Astrocyte (in vitro differentiated cells and primary cell): ENCODE measurements around the gene RBM25. TPM values are rescaled to one million over a fixed set of nuclear protein-coding genes. Genes with fewer than 3 reads are reported as not detected.

Source experiments
- DNase-seq: peaks from one replicate; pipeline ENCODE4 v3.0.0-alpha.2; 2010; ENCODE audit warnings: low read depth
- FAIRE-seq: peaks from 2 replicates; lab custom pipeline; 2011; peaks lifted over from hg19 to GRCh38; lab: Jason Lieb, UNC
- H2AFZ ChIP-seq: 2 replicates; pipeline ENCODE4 v1.6.0; 2012; ENCODE audit warnings: low read depth, low read length, inconsistent platforms
- H3K27ac ChIP-seq: 2 replicates; pipeline ENCODE4 v1.5.1; 2011; ENCODE audit warnings: low read depth, low read length, inconsistent platforms
- H3K27me3 ChIP-seq: 2 replicates; pipeline ENCODE4 v1.6.0; 2011; ENCODE audit warnings: low read length, inconsistent platforms; ENCODE audit not compliant: insufficient read depth
- H3K36me3 ChIP-seq: 2 replicates; pipeline ENCODE4 v1.5.1; 2011; ENCODE audit warnings: low read length, inconsistent platforms; ENCODE audit not compliant: insufficient read depth
- H3K4me1 ChIP-seq: 2 replicates; pipeline ENCODE4 v1.5.1; 2011; ENCODE audit warnings: low read length, inconsistent platforms; ENCODE audit not compliant: insufficient read depth
- H3K4me2 ChIP-seq: 2 replicates; pipeline ENCODE4 v1.6.0; 2012; ENCODE audit warnings: low read length, inconsistent platforms
- H3K4me3 ChIP-seq: 2 replicates; pipeline ENCODE4 v1.5.1; 2011; ENCODE audit warnings: low read depth, mild to moderate bottlenecking, low read length, inconsistent platforms; ENCODE audit not compliant: insufficient read depth
- H3K79me2 ChIP-seq: 2 replicates; pipeline ENCODE4 v1.6.0; 2012; ENCODE audit warnings: mild to moderate bottlenecking, low read length, inconsistent platforms; ENCODE audit not compliant: insufficient read depth
- H3K9ac ChIP-seq: 2 replicates; pipeline ENCODE4 v1.6.0; 2012; ENCODE audit warnings: mild to moderate bottlenecking, low read length, inconsistent platforms
- H3K9me3 ChIP-seq: 2 replicates; pipeline ENCODE4 v1.5.1; 2012; ENCODE audit warnings: low read depth, mild to moderate bottlenecking, low read length, inconsistent platforms; ENCODE audit not compliant: insufficient read depth
- H4K20me1 ChIP-seq: 2 replicates; pipeline ENCODE4 v1.6.0; 2012; ENCODE audit warnings: low read length, inconsistent platforms; ENCODE audit not compliant: insufficient read depth
- H3K27ac Mint-ChIP-seq: one replicate; pipeline ENCODE4 v1.8.0; 2021; ENCODE audit warnings: mild to moderate bottlenecking, mixed read lengths; ENCODE audit not compliant: unreplicated experiment
- H3K27me3 Mint-ChIP-seq: one replicate; pipeline ENCODE4 v1.8.0; 2021; ENCODE audit warnings: low read depth, mixed read lengths; ENCODE audit not compliant: unreplicated experiment
- H3K36me3 Mint-ChIP-seq: one replicate; pipeline ENCODE4 v1.8.0; 2021; ENCODE audit warnings: low read depth, mixed read lengths; ENCODE audit not compliant: unreplicated experiment
- H3K4me1 Mint-ChIP-seq: one replicate; pipeline ENCODE4 v1.8.0; 2021; ENCODE audit warnings: low read depth, mixed read lengths; ENCODE audit not compliant: unreplicated experiment
- H3K4me3 Mint-ChIP-seq: one replicate; pipeline ENCODE4 v1.8.0; 2021; ENCODE audit warnings: mild to moderate bottlenecking, moderate library complexity, mixed read lengths; ENCODE audit not compliant: unreplicated experiment
- H3K9me3 Mint-ChIP-seq: one replicate; pipeline ENCODE4 v1.8.0; 2021; ENCODE audit warnings: mild to moderate bottlenecking, mixed read lengths; ENCODE audit not compliant: unreplicated experiment
- CTCF ChIP-seq: IDR thresholded peaks from 2 replicates; pipeline ENCODE4 v1.5.1; 2011; ENCODE audit warnings: low read depth, mild to moderate bottlenecking, inconsistent platforms, low read length, moderate library complexity; ENCODE audit not compliant: insufficient read depth
- EZH2 ChIP-seq: IDR thresholded peaks from 2 replicates; pipeline ENCODE4 v1.6.1; 2012; ENCODE audit warnings: mild to moderate bottlenecking, low read length, inconsistent platforms; ENCODE audit not compliant: insufficient read depth
- total RNA-seq: library from RNA; stranded (reverse); gene quantifications from 2 replicates; pipeline ENCODE4 v1.2.1, GENCODE V29; 2021

Gene RBM25
- total RNA-seq, 1 donor from 2014 or later, result 101 TPM

DNA sequence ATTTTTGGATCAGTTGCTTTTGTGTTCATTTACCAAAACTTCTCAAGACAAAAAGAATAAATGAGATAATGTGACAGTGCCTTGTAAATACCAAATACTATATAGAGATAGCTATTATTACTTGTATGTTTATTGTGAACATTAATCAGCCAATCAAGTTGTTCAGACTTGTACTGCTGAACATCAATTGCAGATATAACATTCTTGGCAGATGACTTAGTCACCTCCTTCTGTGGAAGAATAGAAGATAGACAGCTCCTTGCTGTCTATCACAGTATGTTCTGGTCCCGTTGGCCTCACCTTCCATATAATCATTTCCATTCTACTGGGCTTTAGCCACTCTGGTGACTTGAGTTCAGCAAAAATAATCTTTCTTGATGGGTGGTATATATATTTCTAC, 108.1 kb downstream of the RBM25 start:
- Histone ChIP-seq H3K9me3 (no peaks in the 10 kb centered on the region), H3K4me1 (no peaks in the 10 kb centered on the region), H3K27ac (no peak overlapping the region), H3K36me3 (peaks cover 12% of the 10 kb centered on the region), H3K9ac (no peak overlapping the region), H3K27me3 (no peaks in the 10 kb centered on the region), H3K4me2 (no peak overlapping the region), H3K4me3 (no peak overlapping the region), H4K20me1 (no peaks in the 10 kb centered on the region), H2AFZ (no peak overlapping the region), H3K79me2 (no peaks in the 10 kb centered on the region)
- Mint-ChIP-seq H3K36me3 (peaks cover 26% of the 10 kb centered on the region), H3K9me3 (no peaks in the 10 kb centered on the region), H3K4me3 (no peak overlapping the region), H3K27me3 (no peaks in the 10 kb centered on the region), H3K4me1 (no peaks in the 10 kb centered on the region), H3K27ac (peak overlapping the region; percentile 18)
- TF ChIP-seq EZH2, result no peak
- no peak for TF ChIP-seq CTCF
- DNase-seq, result no peak
- FAIRE-seq, result no peak

DNA sequence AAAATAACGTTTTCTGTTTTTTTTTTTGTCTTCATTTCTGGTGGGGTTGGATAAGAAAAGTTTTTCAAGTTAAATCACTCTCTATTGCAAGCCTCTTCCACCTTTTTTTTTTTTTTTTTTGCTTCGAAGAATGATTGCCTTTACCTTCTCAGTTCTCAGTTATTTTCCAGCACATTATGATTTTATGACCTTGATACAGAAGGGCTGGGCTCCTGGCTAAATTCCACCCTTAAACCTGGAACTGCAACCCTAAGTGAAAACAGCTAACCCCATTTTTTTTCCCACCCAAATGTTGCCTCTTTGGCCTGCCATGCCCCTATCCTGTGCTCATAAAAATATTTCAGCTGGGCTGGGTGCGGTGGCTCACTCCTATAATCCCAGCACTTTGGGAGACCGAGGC, 109.4 kb downstream of the RBM25 start:
- Histone ChIP-seq H3K9me3 (no peaks in the 10 kb centered on the region), H2AFZ (no peak overlapping the region), H3K79me2 (no peaks in the 10 kb centered on the region), H3K4me2 (no peak overlapping the region), H3K27me3 (no peaks in the 10 kb centered on the region), H3K4me1 (no peaks in the 10 kb centered on the region), H4K20me1 (peaks cover 2% of the 10 kb centered on the region), H3K27ac (no peak overlapping the region), H3K9ac (no peak overlapping the region), H3K4me3 (no peak overlapping the region), H3K36me3 (peaks cover 17% of the 10 kb centered on the region)
- H3K36me3 Mint-ChIP-seq, result peaks cover 26% of the 10 kb centered on the region
- no peak overlapping the region for H3K4me3 Mint-ChIP-seq
- TF ChIP-seq EZH2 (no peak), CTCF (no peak)
- no peaks in the 10 kb centered on the region for H3K9me3 Mint-ChIP-seq
- FAIRE-seq (no peak), DNase-seq (no peak)
- H3K4me1 Mint-ChIP-seq, result no peaks in the 10 kb centered on the region
- no peaks in the 10 kb centered on the region for H3K27me3 Mint-ChIP-seq
- H3K27ac Mint-ChIP-seq, result no peak overlapping the region

DNA sequence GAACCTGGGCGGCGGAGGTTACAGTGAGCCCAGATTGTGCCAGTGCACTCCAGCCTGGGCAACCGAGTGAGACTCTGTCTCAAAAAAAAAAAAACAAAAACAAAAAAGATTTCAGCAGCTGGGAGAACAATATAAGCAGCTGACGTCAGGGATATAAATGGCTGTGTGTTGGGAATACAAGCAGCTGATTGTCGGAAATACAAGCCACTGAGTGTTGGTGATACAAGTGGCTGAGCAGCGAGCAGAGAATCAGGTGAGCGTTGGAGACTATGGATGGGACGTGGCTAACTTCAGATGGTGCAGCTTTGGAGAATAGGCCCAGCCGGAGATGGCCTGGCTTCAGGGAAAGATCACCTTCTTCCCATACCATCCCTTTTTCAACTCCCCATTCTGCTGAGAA, 109.9 kb downstream of the RBM25 start:
- Mint-ChIP-seq H3K27me3 (no peaks in the 10 kb centered on the region), H3K4me1 (no peaks in the 10 kb centered on the region), H3K36me3 (peaks cover 25% of the 10 kb centered on the region), H3K4me3 (no peak overlapping the region), H3K9me3 (no peaks in the 10 kb centered on the region), H3K27ac (no peak overlapping the region)
- Histone ChIP-seq H3K36me3 (peaks cover 17% of the 10 kb centered on the region), H4K20me1 (peaks cover 6% of the 10 kb centered on the region), H3K27me3 (no peaks in the 10 kb centered on the region), H3K79me2 (no peaks in the 10 kb centered on the region), H3K4me2 (no peak overlapping the region), H3K4me1 (no peaks in the 10 kb centered on the region), H3K4me3 (no peak overlapping the region), H2AFZ (no peak overlapping the region), H3K9me3 (no peaks in the 10 kb centered on the region), H3K27ac (no peak overlapping the region), H3K9ac (no peak overlapping the region)
- TF ChIP-seq EZH2 (no peak), CTCF (no peak)
- DNase-seq, result no peak
- no peak for FAIRE-seq
